OCI-LY3 (cell line): ENCODE data around the gene CHP1.

Experiments
- EZH2phosphoT487 ChIP-seq: fragments of 200-600 bp; shearing (Covaris generic); IDR thresholded peaks from 2 replicates; pipeline ENCODE4 v1.6.1; 2018; ENCODE audit warnings: antibody characterized with exemption, mixed run types, low read depth
- TF ChIP-seq, protein P1 (sequence below): fragments of 200-600, 300-600 bp; sonication (generic); IDR thresholded peaks from 2 replicates; pipeline ENCODE4 v1.5.1; 2014; ENCODE audit warnings: antibody characterized with exemption, low read length, low read depth

DNA sequence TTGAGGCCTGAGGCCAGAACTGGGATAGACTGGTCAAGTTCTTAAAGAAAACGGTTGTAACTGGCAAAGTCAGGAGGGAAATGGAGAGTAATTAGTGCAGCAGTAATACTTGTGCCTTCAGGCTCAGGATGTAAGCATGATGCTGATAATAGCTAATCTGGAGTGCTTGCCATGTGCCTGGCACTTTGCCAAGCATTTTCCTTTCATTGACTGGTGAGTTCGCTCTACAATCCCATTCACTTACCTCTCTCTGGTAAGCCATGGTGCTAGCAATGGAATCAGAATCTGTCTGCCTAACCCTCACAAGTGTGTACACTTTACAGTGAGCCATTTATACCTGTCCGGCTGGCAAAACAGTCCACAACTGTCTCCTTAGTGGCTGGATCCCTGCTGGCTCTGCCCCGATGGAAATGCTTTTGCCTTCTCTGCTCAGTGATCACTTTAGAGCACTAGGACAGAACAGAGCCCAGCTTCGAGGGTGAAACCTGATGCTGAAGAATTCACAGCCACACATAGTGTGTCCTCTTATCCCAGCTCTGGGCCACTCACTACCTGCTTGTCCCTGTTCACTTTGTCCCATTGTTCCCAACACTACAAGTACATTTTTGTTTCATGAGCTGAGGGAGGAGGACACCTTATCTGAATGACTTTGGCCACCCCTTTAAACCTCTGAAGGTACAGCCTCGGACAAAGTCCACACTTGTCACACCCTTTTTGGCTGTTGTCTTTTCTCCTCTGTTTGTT, 10.3 kb downstream of the CHP1 start:
- TF ChIP-seq, protein P1, sequence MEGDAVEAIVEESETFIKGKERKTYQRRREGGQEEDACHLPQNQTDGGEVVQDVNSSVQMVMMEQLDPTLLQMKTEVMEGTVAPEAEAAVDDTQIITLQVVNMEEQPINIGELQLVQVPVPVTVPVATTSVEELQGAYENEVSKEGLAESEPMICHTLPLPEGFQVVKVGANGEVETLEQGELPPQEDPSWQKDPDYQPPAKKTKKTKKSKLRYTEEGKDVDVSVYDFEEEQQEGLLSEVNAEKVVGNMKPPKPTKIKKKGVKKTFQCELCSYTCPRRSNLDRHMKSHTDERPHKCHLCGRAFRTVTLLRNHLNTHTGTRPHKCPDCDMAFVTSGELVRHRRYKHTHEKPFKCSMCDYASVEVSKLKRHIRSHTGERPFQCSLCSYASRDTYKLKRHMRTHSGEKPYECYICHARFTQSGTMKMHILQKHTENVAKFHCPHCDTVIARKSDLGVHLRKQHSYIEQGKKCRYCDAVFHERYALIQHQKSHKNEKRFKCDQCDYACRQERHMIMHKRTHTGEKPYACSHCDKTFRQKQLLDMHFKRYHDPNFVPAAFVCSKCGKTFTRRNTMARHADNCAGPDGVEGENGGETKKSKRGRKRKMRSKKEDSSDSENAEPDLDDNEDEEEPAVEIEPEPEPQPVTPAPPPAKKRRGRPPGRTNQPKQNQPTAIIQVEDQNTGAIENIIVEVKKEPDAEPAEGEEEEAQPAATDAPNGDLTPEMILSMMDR, result no peak
- TF ChIP-seq EZH2phosphoT487, result no peak
